ENCODE measurements around the gene RHBG. TPM values are rescaled to one million over a fixed set of nuclear protein-coding genes. Genes with fewer than 3 reads are reported as not detected.

Gene RHBG
- total RNA-seq, 3 donors from 2014 or later (not counting 1 experiment from before 2014, with no cell fraction given): not detected

- H3K4me1 ChIP-seq (ENCODE audit: control insufficient read depth, insufficient read depth, low read length): no peaks in the 10 kb centered on the region
- no peaks in the 10 kb centered on the region for H3K36me3 ChIP-seq (ENCODE audit: control insufficient read depth, insufficient read depth, low read length)
- peaks cover 5% of the 10 kb centered on the region for H3K27me3 ChIP-seq (ENCODE audit: control insufficient read depth, insufficient read depth, low read length)
- no peak overlapping the region for H3K4me3 ChIP-seq (ENCODE audit: low read length)
- ATAC-seq (no peak), DNase-seq (no peak)
- H3K9me3 ChIP-seq (ENCODE audit: control insufficient read depth, insufficient read depth, low read length): no peaks in the 10 kb centered on the region
- TF ChIP-seq, protein P1, sequence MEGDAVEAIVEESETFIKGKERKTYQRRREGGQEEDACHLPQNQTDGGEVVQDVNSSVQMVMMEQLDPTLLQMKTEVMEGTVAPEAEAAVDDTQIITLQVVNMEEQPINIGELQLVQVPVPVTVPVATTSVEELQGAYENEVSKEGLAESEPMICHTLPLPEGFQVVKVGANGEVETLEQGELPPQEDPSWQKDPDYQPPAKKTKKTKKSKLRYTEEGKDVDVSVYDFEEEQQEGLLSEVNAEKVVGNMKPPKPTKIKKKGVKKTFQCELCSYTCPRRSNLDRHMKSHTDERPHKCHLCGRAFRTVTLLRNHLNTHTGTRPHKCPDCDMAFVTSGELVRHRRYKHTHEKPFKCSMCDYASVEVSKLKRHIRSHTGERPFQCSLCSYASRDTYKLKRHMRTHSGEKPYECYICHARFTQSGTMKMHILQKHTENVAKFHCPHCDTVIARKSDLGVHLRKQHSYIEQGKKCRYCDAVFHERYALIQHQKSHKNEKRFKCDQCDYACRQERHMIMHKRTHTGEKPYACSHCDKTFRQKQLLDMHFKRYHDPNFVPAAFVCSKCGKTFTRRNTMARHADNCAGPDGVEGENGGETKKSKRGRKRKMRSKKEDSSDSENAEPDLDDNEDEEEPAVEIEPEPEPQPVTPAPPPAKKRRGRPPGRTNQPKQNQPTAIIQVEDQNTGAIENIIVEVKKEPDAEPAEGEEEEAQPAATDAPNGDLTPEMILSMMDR (IDR thresholded peaks at IDR 0.05): no peak
- intact Hi-C loops (cut with micrococcal nuclease): no loop called here
- no peak overlapping the region for H3K27ac ChIP-seq (ENCODE audit: low read length)
- H3K4me1 Mint-ChIP-seq: no peaks in the 10 kb centered on the region
- no peaks in the 10 kb centered on the region for H3K36me3 Mint-ChIP-seq
- no peak overlapping the region for H3K27ac Mint-ChIP-seq
- H3K4me3 Mint-ChIP-seq: no peak overlapping the region
- H3K27me3 Mint-ChIP-seq (ENCODE audit: low read depth in 2 of 2): peaks cover 12 to 22% of the 10 kb centered on the region in 2 donors
- no peaks in the 10 kb centered on the region for H3K9me3 Mint-ChIP-seq
Observed at GRCh38 chr1:156393095-156393494, 24.1 kb downstream of the RHBG start.

DNA sequence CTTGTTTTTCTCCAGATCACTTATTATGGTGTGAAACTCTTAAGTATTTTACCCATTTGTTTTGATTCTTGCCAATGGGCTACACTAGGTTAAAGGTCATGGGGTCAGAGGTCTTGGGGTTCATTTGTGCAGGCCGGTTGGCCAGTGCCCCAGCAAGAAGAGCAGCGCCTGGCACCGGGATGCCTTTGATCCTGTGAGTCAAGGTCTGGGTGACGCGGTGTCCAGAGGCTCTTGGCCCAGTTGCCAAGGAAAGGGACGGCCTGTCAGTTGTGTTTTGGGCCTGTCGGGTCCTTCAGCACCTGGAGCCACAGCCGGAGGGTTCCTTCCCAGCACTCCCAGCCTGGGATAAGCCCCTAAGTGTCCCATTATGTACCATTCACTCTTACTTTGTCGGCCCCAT is 25.1 kb downstream of the RHBG start:
- no peaks in the 10 kb centered on the region for H3K4me1 ChIP-seq (ENCODE audit: control insufficient read depth, insufficient read depth, low read length)
- Mint-ChIP-seq H3K27ac (no peak overlapping the region), H3K36me3 (no peaks in the 10 kb centered on the region), H3K4me1 (no peaks in the 10 kb centered on the region), H3K4me3 (no peak overlapping the region), H3K27me3 (ENCODE audit: low read depth in 2 of 2) (peaks cover 10 to 17% of the 10 kb centered on the region in 2 donors), H3K9me3 (no peaks in the 10 kb centered on the region)
- no peaks in the 10 kb centered on the region for H3K36me3 ChIP-seq (ENCODE audit: control insufficient read depth, insufficient read depth, low read length)
- DNase-seq: no peak
- 84% methylated on average over 9 of the region's 9 CpGs for WGBS (ENCODE audit: insufficient coverage)
- intact Hi-C loops (cut with micrococcal nuclease): no loop called here
- ATAC-seq: no peak
- no peak overlapping the region for H3K27ac ChIP-seq (ENCODE audit: low read length)
- peaks cover 2% of the 10 kb centered on the region for H3K27me3 ChIP-seq (ENCODE audit: control insufficient read depth, insufficient read depth, low read length)
- TF ChIP-seq, protein P1 (IDR thresholded peaks at IDR 0.05): no peak
- H3K9me3 ChIP-seq (ENCODE audit: control insufficient read depth, insufficient read depth, low read length): no peaks in the 10 kb centered on the region
- no peak overlapping the region for H3K4me3 ChIP-seq (ENCODE audit: low read length)

DNA sequence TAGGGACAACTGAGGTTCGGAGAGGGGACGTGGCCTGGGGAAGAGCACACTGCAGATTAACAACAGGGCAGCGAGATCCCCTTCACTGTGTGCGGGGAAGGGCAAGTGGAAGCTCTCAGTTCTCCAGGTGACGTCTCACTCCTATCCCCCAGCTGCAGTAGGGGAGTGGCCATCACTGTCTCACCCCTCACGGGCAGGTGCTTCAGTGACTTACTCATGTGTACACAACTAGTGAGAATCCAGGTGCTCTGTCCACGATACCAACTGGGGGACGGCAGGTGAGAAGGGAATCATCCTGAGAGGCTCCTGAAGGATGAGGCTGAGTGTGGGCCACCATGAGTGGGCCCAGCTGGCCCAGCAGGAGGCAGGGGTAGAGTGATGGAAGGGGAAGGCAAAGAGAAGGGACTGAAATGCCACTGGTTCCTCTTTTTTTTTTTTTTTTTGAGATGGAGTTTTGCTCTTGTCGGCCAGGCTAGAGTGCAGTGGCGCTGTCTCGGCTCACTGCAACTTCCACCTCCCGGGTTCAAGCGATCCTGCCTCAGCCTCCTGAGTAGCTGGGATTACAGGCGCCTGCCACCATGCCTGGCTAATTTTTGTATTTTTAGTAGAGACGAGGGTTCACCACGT is 25.9 kb downstream of the RHBG start:
- Mint-ChIP-seq H3K27me3 (ENCODE audit: low read depth in 2 of 2) (peaks cover 11 to 14% of the 10 kb centered on the region in 2 donors), H3K4me3 (no peak overlapping the region), H3K9me3 (no peaks in the 10 kb centered on the region), H3K36me3 (no peaks in the 10 kb centered on the region), H3K27ac (no peak overlapping the region), H3K4me1 (no peaks in the 10 kb centered on the region)
- 62% methylated on average over 16 of the region's 16 CpGs for WGBS (ENCODE audit: insufficient coverage)
- Histone ChIP-seq H3K4me3 (ENCODE audit: low read length) (no peak overlapping the region), H3K4me1 (ENCODE audit: control insufficient read depth, insufficient read depth, low read length) (no peaks in the 10 kb centered on the region), H3K36me3 (ENCODE audit: control insufficient read depth, insufficient read depth, low read length) (no peaks in the 10 kb centered on the region), H3K27ac (ENCODE audit: low read length) (no peak overlapping the region), H3K27me3 (ENCODE audit: control insufficient read depth, insufficient read depth, low read length) (no peaks in the 10 kb centered on the region), H3K9me3 (ENCODE audit: control insufficient read depth, insufficient read depth, low read length) (no peaks in the 10 kb centered on the region)
- TF ChIP-seq, protein P1 (IDR thresholded peaks at IDR 0.05): no peak
- intact Hi-C loops (cut with micrococcal nuclease): no loop called here
- DNase-seq: no peak
- no peak for ATAC-seq
